Measurements from ENCODE around the gene CYP4F2.
"Not testable (repeated sequence)": the region's sequence is repeated elsewhere in the genome, so short reads cannot be mapped to it uniquely, and the experiment has no call there.

The CYP4F2 gene

DNA sequence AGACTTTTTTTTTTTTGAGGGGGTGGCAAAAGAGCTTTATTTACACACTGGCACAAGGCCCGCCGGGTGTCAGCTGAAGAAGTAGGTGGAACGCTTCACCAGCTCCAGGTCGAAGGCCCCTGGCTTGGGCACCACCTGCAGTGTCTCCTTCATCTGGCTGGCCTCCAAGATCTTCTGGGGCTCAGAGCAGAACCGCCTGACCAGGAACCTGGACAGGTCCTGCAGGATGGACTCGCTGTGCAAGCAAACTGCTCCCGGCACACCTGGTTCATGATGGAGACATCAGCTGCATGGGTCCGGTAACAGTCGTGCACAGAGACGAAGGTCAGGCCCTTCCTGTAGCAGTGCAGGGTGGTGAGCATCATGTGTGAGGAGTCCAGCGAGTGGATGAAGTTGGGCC, 4.4 kb upstream of the CYP4F2 start:
- TF ChIP-seq, protein P1, sequence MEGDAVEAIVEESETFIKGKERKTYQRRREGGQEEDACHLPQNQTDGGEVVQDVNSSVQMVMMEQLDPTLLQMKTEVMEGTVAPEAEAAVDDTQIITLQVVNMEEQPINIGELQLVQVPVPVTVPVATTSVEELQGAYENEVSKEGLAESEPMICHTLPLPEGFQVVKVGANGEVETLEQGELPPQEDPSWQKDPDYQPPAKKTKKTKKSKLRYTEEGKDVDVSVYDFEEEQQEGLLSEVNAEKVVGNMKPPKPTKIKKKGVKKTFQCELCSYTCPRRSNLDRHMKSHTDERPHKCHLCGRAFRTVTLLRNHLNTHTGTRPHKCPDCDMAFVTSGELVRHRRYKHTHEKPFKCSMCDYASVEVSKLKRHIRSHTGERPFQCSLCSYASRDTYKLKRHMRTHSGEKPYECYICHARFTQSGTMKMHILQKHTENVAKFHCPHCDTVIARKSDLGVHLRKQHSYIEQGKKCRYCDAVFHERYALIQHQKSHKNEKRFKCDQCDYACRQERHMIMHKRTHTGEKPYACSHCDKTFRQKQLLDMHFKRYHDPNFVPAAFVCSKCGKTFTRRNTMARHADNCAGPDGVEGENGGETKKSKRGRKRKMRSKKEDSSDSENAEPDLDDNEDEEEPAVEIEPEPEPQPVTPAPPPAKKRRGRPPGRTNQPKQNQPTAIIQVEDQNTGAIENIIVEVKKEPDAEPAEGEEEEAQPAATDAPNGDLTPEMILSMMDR (IDR thresholded peaks at IDR 0.05; ENCODE audit: control extremely low read depth, extremely low read depth, low read depth, missing control alignments), result no peak
- ChIA-PET CTCF (no interaction called here), POLR2A (no interaction called here)
- DNase-seq (ENCODE audit: extremely low spot score), result no peak

DNA sequence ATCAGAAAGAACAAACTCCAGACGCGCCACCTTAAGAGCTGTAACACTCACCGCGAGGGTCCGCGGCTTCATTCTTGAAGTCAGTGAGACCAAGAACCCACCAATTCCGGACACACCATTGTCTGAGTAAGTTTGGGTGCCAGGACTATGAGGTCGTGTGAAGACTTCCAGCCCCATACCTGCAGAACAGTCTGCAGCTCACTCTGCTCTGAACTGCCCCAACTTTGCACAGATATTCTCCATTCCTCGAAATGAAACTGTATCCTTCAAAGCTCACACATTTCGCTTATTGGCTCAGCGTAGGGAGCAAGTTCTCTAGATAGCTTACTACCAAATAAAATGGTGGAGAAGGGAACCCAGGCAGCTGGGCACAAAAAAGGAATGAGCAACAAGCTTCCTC, 2.6 kb upstream of the CYP4F2 start:
- CTCF ChIA-PET, result no interaction called here
- DNase-seq (ENCODE audit: extremely low spot score), result no peak
- POLR2A ChIA-PET, result no interaction called here
- TF ChIP-seq, protein P1 (IDR thresholded peaks at IDR 0.05; ENCODE audit: control extremely low read depth, extremely low read depth, low read depth, missing control alignments), result no peak

DNA sequence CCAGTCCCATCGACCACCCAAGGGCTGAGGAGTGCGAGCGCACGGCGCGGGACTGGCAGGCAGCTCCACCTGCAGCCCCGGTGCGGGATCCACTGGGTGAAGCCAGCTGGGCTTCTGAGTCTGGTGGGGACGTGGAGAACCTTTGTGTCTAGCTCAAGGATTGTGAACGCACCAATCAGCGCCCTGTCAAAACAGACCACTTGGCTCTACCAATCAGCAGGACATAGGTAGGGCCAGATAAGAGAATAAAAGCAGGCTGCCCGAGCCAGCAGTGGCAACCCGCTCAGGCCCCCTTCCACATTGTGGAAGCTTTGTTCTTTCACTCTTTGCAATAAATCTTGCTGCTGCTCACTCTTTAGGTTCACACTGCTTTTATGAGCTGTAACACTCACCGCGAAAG, 2.2 kb upstream of the CYP4F2 start:
- DNase-seq (ENCODE audit: extremely low spot score); POLR2A ChIA-PET; CTCF ChIA-PET: not testable (repeated sequence)

DNA sequence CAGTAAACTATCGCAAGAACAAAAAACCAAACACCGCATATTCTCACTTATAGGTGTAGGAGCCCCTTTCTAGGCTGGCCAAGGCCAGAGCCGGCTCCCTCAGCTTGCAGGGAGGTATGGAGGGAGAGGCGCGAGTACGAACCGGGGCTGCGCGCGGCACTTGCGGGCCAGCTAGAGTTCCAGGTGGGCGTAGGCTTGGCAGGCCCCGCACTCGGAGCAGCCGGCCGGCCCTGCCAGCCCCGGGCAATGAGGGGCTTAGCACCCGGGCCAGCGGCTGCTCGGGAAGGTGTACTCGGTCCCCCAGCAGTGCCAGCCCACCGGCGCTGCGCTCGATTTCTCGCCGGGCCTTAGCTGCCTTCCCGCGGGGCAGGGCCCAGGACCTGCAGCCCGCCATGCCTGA, 1.7 kb upstream of the CYP4F2 start:
- DNase-seq (ENCODE audit: extremely low spot score); CTCF ChIA-PET; POLR2A ChIA-PET: not testable (repeated sequence)

DNA sequence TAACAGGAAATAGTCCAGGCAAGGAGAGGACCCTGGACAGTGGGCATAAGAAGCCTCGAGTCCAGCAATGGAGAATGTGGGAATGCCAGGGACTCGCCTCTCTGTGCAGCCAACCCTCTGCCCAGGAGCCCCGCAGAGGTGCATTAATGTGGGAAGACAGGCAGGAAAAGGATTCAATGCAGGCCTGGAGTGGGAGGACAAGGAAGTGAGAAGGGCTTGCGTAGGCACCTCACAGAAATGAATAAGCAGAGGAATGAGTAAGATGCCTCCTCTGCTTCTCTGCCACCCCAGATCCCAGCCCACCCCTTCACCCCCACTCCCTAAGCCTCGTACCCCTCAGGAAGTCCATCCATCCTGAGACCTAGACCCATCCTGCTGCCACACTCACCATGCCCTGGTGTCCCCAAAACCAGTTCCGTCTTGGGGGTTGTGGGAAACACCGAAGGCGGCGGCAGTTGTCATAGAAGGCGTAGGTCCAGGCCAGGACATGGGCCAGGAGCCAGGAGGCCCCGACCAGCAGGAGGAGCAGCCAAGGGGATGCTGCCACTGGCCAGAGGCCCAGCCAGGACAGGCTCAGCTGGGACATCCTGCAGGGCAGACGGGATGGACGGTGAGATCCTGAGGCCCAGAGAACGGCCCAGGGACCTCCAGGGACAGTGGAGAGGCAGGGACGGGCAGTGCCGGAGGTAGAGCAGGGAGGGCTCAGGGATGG, 692 bp downstream of the CYP4F2 start:
- TF ChIP-seq, protein P1 (IDR thresholded peaks at IDR 0.05; ENCODE audit: control extremely low read depth, extremely low read depth, low read depth, missing control alignments), result no peak
- no peak for DNase-seq (ENCODE audit: extremely low spot score)
- ChIA-PET CTCF (no interaction called here), POLR2A (no interaction called here)

DNA sequence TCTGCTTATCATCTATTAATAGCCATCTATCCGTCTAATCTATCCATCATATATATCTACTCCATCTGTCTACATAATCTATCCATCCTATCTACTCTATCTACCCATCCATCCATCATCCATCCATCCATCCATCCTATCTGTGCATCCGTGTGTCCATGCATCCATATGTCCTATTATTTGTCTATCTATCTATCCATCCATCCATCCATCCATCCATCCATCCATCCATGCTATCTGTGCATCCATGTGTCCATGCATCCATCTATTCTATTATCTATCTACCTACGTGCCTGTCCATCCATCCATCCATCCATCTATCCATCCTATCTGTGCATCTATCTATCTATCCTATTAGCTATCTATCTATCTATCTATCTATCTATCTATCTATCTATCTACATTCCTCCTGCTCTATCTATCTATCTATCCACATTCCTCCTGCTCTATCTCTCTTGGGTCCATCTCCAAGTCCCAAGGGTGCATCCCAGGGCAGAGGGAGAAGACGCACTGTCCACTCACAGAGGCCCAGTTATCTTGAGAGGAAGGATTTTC, 1.9 kb downstream of the CYP4F2 start:
- DNase-seq (ENCODE audit: extremely low spot score), result no peak
- POLR2A ChIA-PET, result no interaction called here
- TF ChIP-seq, protein P1 (IDR thresholded peaks at IDR 0.05; ENCODE audit: control extremely low read depth, extremely low read depth, low read depth, missing control alignments), result no peak
- CTCF ChIA-PET, result no interaction called here

DNA sequence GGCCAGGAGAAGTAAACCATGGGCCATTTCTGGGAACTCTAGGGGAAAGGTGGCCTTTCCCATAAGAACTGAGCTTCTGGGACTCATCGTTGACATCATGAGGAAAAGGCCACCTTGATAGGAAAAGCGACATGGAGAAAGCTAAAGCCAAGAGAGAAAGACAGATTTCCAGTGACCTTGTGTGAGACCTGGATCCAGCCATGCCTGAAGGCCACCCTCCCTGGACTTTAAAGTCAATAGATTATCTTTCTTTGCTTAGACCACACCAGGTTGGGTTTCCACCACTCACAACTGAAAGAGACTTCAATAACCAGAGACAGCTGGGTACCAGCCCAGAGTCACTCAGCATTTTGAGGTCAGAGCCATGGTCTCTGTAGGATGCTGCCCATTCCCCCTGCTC, 3.5 kb downstream of the CYP4F2 start:
- TF ChIP-seq, protein P1 (IDR thresholded peaks at IDR 0.05; ENCODE audit: control extremely low read depth, extremely low read depth, low read depth, missing control alignments), result no peak
- DNase-seq (ENCODE audit: extremely low spot score), result no peak
- CTCF ChIA-PET, result no interaction called here
- POLR2A ChIA-PET, result no interaction called here

DNA sequence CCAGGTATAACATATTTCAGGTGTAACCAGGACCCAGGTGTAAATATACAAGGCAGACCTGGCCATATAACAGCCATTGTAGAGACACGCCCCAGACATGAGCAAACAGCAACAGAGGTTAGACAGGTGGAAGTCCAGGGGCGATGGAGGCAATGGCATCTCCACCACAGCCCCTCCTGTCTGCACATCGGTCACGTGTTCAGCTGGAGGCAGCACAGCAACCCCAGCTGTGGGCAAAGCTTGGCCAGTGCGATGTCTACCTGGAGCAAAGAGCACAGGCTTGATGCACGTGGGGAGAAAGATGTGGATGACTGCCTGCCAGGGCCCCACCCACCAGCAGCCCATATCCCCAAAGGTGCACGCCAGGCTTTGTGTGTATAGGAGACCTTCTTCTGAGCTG, 4.4 kb downstream of the CYP4F2 start:
- CTCF ChIA-PET, result no interaction called here
- no peak for DNase-seq (ENCODE audit: extremely low spot score)
- TF ChIP-seq, protein P1 (IDR thresholded peaks at IDR 0.05; ENCODE audit: control extremely low read depth, extremely low read depth, low read depth, missing control alignments), result no peak
- POLR2A ChIA-PET, result no interaction called here

Data from GM10248 (cell line).